Fibroblast of skin of left quadriceps (primary cell): Measurements from ENCODE around the gene SULT1C3.

ENCODE experiments used
- DNase-seq, 2 experiments: peaks; one replicate each; pipeline ENCODE4 v3.0.0-alpha.2; 2013; ENCODE audit warnings: low read depth in 2 of 2

SULT1C3 gene

GRCh38 chr2:108301558-108301957, 61.8 kb downstream of the SULT1C3 start:
- DNase-seq: no peak

GRCh38 chr2:108304975-108305374, 65.2 kb downstream of the SULT1C3 start:
- no peak for DNase-seq

GRCh38 chr2:108305901-108306300, 66.1 kb downstream of the SULT1C3 start:
- DNase-seq: no peak

- no peak for DNase-seq
Measured at GRCh38 chr2:108309903-108310302, 70.1 kb downstream of the SULT1C3 start.
